GM21390 (cell line): ENCODE data around the gene CDC25B.

Source experiments
- ATAC-seq: cut with Tn5 transposase; IDR thresholded peaks from one replicate; pipeline ENCODE4 v1.9.1; 2021; ENCODE audit not compliant: unreplicated experiment

Gene CDC25B

GRCh38 chr20:3763671-3764601, 32.2 kb upstream of the CDC25B start:
- no peak for ATAC-seq

- no peak for ATAC-seq
These were observed 31.5 kb upstream of the CDC25B start for GRCh38 chr20:3764659-3765058.

- no peak for ATAC-seq
These were observed 30.8 kb upstream of the CDC25B start for GRCh38 chr20:3765171-3765882.

GRCh38 chr20:3766422-3767109, 29.5 kb upstream of the CDC25B start:
- no peak for ATAC-seq

GRCh38 chr20:3767110-3767426, 29.0 kb upstream of the CDC25B start:
- no peak for ATAC-seq

GRCh38 chr20:3767427-3768341, 28.4 kb upstream of the CDC25B start, which contains the start of gene ADISSP:
ADISSP (minus strand) TSS chr20:3767753; CDS start chr20:3760100, 7,653 bp downstream.
- peak; percentile 94 for ATAC-seq

- peak; percentile 36 for ATAC-seq
These were observed 27.6 kb upstream of the CDC25B start for GRCh38 chr20:3768342-3769130.

- ATAC-seq, result no peak
These were observed 24.5 kb upstream of the CDC25B start for GRCh38 chr20:3771552-3772058.

GRCh38 chr20:3775457-3776108, 20.5 kb upstream of the CDC25B start:
- ATAC-seq, result no peak

- ATAC-seq, result peak; percentile 12
These were observed 18.8 kb upstream of the CDC25B start for GRCh38 chr20:3777381-3777715.

- ATAC-seq, result peak; percentile 49
These were observed 18.1 kb upstream of the CDC25B start for GRCh38 chr20:3777716-3778629.

GRCh38 chr20:3778976-3779375, 17.1 kb upstream of the CDC25B start:
- no peak for ATAC-seq

- peak; percentile 59 for ATAC-seq
These were observed 14.8 kb upstream of the CDC25B start, which contains the start of gene SPEF1 for GRCh38 chr20:3781153-3781910. SPEF1 (minus strand) TSS chr20:3781448; CDS start chr20:3781287, 161 bp downstream.

GRCh38 chr20:3782597-3782996, 13.5 kb upstream of the CDC25B start:
- ATAC-seq, result no peak

- ATAC-seq, result no peak
These were observed 13.0 kb upstream of the CDC25B start for GRCh38 chr20:3783068-3783489.

- no peak for ATAC-seq
These were observed 12.5 kb upstream of the CDC25B start for GRCh38 chr20:3783511-3784195.
